ENCODE measurements around the gene SP5.
"Not testable (repeated sequence)": the region's sequence is repeated elsewhere in the genome, so short reads cannot be mapped to it uniquely, and the experiment has no call there.

The SP5 gene

GRCh38 chr2:170717599-170717963 is 2.4 kb downstream of the SP5 start:
- H3K4me3 ChIP-seq (ENCODE audit: low read depth in 1 of 2, low read length in 2 of 2), result no peak overlapping the region
- peaks cover 21 to 26% of the 10 kb centered on the region in 2 donors for H3K27me3 ChIP-seq (ENCODE audit: control insufficient read depth in 1 of 2, insufficient read depth in 2 of 2, low read length in 2 of 2)
- no peak overlapping the region for H3K27ac ChIP-seq (ENCODE audit: low read depth, low read length)
- H3K4me1 ChIP-seq (ENCODE audit: control insufficient read depth in 1 of 2, insufficient read depth in 2 of 2, low read length in 2 of 2), result peaks cover 0 to 11% of the 10 kb centered on the region in 2 donors
- no peaks in the 10 kb centered on the region for H3K9me3 ChIP-seq (ENCODE audit: control insufficient read depth in 1 of 2, low read length in 2 of 2)
- no peak overlapping the region for H3K9ac ChIP-seq (ENCODE audit: low read depth in 1 of 2, low read length in 2 of 2)
- H3K36me3 ChIP-seq (ENCODE audit: control insufficient read depth in 1 of 2, insufficient read depth in 2 of 2, low read length in 2 of 2), result no peaks in the 10 kb centered on the region

DNA sequence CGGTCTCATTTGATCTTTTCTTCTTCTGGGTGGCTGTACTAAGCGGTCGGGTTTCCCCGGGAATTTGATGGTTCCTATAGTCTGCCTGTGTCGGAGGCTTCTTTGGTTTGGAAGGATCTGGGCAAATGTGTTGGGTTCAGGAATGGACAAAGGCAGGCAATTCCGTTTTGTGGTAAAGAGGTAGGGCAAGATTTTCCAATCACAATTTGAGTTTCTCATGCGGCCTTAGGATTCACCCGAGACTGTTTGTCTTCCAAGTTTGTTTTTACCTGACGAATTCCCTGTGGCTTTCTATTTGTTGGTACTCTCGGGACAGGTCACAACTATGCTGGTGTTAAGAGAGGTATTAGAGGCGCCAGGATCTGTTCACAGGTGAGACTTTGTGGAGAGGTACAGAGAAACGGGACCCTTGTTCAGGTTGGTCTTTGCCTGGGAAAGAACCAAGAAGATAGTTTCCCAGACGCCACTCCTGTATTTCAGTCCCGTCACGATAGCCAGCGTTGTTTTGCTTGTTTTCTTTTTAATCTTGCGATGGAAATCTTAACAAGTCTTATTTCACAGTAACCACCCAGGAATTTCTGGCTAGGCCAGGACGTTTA is 3.0 kb downstream of the SP5 start:
- Histone ChIP-seq H3K9me3 (ENCODE audit: control insufficient read depth in 1 of 2, low read length in 2 of 2) (no peaks in the 10 kb centered on the region), H3K4me3 (ENCODE audit: low read depth in 1 of 2, low read length in 2 of 2) (no peak overlapping the region), H3K27ac (ENCODE audit: low read depth, low read length) (no peak overlapping the region), H3K9ac (ENCODE audit: low read depth in 1 of 2, low read length in 2 of 2) (no peak overlapping the region), H3K4me1 (ENCODE audit: control insufficient read depth in 1 of 2, insufficient read depth in 2 of 2, low read length in 2 of 2) (peaks cover 0 to 8% of the 10 kb centered on the region in 2 donors), H3K27me3 (ENCODE audit: control insufficient read depth in 1 of 2, insufficient read depth in 2 of 2, low read length in 2 of 2) (peaks cover 16 to 21% of the 10 kb centered on the region in 2 donors), H3K36me3 (ENCODE audit: control insufficient read depth in 1 of 2, insufficient read depth in 2 of 2, low read length in 2 of 2) (no peaks in the 10 kb centered on the region)

DNA sequence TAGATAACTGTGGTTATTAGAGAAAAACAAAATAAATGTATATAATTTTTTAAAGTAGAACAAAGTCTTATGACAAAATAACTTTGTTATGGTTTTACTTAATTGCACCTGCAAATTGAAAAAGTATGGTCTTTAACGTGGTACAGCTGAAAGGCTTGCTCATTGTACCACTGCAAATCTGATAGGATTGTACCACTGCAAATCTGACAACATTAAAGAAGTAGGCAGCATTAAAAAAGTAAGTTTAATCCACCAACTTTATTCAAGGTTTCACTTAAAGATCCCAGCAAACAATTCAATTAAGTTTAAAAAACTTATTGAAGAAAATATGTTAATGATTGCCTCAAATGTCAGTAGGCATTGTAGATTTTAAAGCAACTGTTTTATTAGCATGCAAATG is 4.7 kb downstream of the SP5 start:
- H3K27me3 ChIP-seq (ENCODE audit: control insufficient read depth in 1 of 2, insufficient read depth in 2 of 2, low read length in 2 of 2), result peaks cover 9 to 15% of the 10 kb centered on the region in 2 donors

DNA sequence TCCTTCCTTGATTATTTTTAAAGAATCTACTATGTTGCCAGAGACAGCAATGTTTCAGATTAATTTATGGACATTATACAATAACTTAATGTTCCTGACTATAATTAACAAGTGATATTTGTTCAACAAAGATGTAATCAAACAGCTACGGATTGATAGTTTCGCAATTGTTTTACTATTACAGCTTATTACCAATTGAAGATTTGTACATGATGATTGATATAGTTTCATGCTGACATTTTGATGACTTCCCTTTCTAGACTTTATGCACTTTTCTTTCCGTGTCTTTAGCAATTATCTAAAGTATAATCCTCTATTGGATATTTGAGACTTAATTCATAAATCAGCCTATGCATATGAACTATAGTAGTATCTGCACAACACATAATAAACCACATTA is 6.5 kb downstream of the SP5 start:
- Histone ChIP-seq H3K27me3 (ENCODE audit: control insufficient read depth in 1 of 2, insufficient read depth in 2 of 2, low read length in 2 of 2) (peaks cover 5 to 15% of the 10 kb centered on the region in 2 donors), H3K4me1 (ENCODE audit: control insufficient read depth in 1 of 2, insufficient read depth in 2 of 2, low read length in 2 of 2) (no peaks in the 10 kb centered on the region), H3K9me3 (ENCODE audit: control insufficient read depth in 1 of 2, low read length in 2 of 2) (no peaks in the 10 kb centered on the region), H3K4me3 (ENCODE audit: low read depth in 1 of 2, low read length in 2 of 2) (no peak overlapping the region), H3K27ac (ENCODE audit: low read depth, low read length) (no peak overlapping the region), H3K9ac (ENCODE audit: low read depth in 1 of 2, low read length in 2 of 2) (no peak overlapping the region), H3K36me3 (ENCODE audit: control insufficient read depth in 1 of 2, insufficient read depth in 2 of 2, low read length in 2 of 2) (no peaks in the 10 kb centered on the region)

More for the DNA sequence above, 4.7 kb downstream of the SP5 start:
- H3K9ac ChIP-seq (ENCODE audit: low read depth in 1 of 2, low read length in 2 of 2), result no peak overlapping the region
- H3K9me3 ChIP-seq (ENCODE audit: control insufficient read depth in 1 of 2, low read length in 2 of 2), result no peaks in the 10 kb centered on the region
- H3K36me3 ChIP-seq (ENCODE audit: control insufficient read depth in 1 of 2, insufficient read depth in 2 of 2, low read length in 2 of 2), result no peaks in the 10 kb centered on the region
- no peak overlapping the region for H3K27ac ChIP-seq (ENCODE audit: low read depth, low read length)
- no peak overlapping the region for H3K4me3 ChIP-seq (ENCODE audit: low read depth in 1 of 2, low read length in 2 of 2)
- H3K4me1 ChIP-seq (ENCODE audit: control insufficient read depth in 1 of 2, insufficient read depth in 2 of 2, low read length in 2 of 2), result peaks cover 0 to 8% of the 10 kb centered on the region in 2 donors

DNA sequence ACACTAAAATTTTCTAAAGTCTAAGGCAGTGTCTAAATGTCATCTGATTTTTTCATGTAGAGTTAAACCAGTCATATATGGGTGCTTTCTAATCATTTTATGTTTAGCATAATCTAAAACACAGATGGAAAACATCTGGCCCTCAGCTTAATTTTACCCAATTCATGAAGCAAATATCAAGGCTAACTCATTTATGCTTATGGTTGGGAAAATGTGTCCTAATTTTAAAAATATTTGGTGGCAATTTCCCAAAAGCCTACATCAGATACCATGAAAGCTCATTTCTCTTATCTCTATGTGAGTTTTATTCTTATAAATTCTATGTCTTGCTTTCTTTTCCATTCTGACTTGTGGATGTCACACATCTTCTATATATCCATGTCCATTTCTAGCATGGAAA is 7.2 kb downstream of the SP5 start:
- no peaks in the 10 kb centered on the region for H3K9me3 ChIP-seq (ENCODE audit: control insufficient read depth in 1 of 2, low read length in 2 of 2)
- H3K4me1 ChIP-seq (ENCODE audit: control insufficient read depth in 1 of 2, insufficient read depth in 2 of 2, low read length in 2 of 2), result no peaks in the 10 kb centered on the region
- H3K9ac ChIP-seq (ENCODE audit: low read depth in 1 of 2, low read length in 2 of 2), result no peak overlapping the region
- no peak overlapping the region for H3K4me3 ChIP-seq (ENCODE audit: low read depth in 1 of 2, low read length in 2 of 2)
- H3K36me3 ChIP-seq (ENCODE audit: control insufficient read depth in 1 of 2, insufficient read depth in 2 of 2, low read length in 2 of 2), result no peaks in the 10 kb centered on the region
- H3K27me3 ChIP-seq (ENCODE audit: control insufficient read depth in 1 of 2, insufficient read depth in 2 of 2, low read length in 2 of 2), result peaks cover 5 to 10% of the 10 kb centered on the region in 2 donors
- no peak overlapping the region for H3K27ac ChIP-seq (ENCODE audit: low read depth, low read length)

DNA sequence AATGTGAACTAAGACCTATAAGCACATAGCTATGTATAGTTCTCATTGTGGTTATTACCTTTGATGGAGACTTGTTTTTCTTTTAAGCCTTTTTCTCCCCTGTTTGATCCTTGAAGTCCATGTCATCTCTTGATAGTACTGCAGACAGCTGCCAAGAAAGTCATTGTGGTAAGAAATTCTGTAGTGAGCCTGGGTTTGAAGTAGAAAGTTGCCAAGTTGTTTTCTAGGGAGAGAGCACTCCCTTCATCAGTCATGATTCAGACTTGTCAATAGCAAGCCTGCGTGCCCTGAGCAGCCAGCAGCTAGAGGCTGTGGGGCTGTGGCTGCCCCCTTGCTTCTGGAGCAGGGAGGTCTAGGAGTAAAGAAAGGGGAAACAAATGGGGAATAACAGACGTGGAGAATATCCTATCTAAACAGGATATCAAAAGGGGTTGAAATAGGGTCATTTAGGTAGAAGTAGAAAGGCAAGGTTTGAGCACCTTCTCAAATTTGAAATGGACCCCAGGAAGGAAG is 8.4 kb downstream of the SP5 start:
- no peaks in the 10 kb centered on the region for H3K9me3 ChIP-seq (ENCODE audit: control insufficient read depth in 1 of 2, low read length in 2 of 2)
- H3K4me3 ChIP-seq (ENCODE audit: low read depth in 1 of 2, low read length in 2 of 2), result no peak overlapping the region
- no peaks in the 10 kb centered on the region for H3K4me1 ChIP-seq (ENCODE audit: control insufficient read depth in 1 of 2, insufficient read depth in 2 of 2, low read length in 2 of 2)
- no peak overlapping the region for H3K9ac ChIP-seq (ENCODE audit: low read depth in 1 of 2, low read length in 2 of 2)
- H3K27me3 ChIP-seq (ENCODE audit: control insufficient read depth in 1 of 2, insufficient read depth in 2 of 2, low read length in 2 of 2), result peaks cover 0 to 1% of the 10 kb centered on the region in 2 donors
- H3K27ac ChIP-seq (ENCODE audit: low read depth, low read length), result no peak overlapping the region
- no peaks in the 10 kb centered on the region for H3K36me3 ChIP-seq (ENCODE audit: control insufficient read depth in 1 of 2, insufficient read depth in 2 of 2, low read length in 2 of 2)

GRCh38 chr2:170733798-170734600 is 18.9 kb downstream of the SP5 start:
- peaks cover 5 to 6% of the 10 kb centered on the region in 2 donors for H3K4me1 ChIP-seq (ENCODE audit: control insufficient read depth in 1 of 2, insufficient read depth in 2 of 2, low read length in 2 of 2)
- no peak overlapping the region for H3K4me3 ChIP-seq (ENCODE audit: low read depth in 1 of 2, low read length in 2 of 2)
- no peak overlapping the region for H3K9ac ChIP-seq (ENCODE audit: low read depth in 1 of 2, low read length in 2 of 2)
- no peak overlapping the region for H3K27ac ChIP-seq (ENCODE audit: low read depth, low read length)
- H3K27me3 ChIP-seq (ENCODE audit: control insufficient read depth in 1 of 2, insufficient read depth in 2 of 2, low read length in 2 of 2), result no peaks in the 10 kb centered on the region
- H3K9me3 ChIP-seq (ENCODE audit: control insufficient read depth in 1 of 2, low read length in 2 of 2), result no peaks in the 10 kb centered on the region
- H3K36me3 ChIP-seq (ENCODE audit: control insufficient read depth in 1 of 2, insufficient read depth in 2 of 2, low read length in 2 of 2), result no peaks in the 10 kb centered on the region

GRCh38 chr2:170734601-170735000 is 19.5 kb downstream of the SP5 start:
- not testable (repeated sequence) for H3K4me3 ChIP-seq (ENCODE audit: low read depth in 1 of 2, low read length in 2 of 2); H3K27me3 ChIP-seq (ENCODE audit: control insufficient read depth in 1 of 2, insufficient read depth in 2 of 2, low read length in 2 of 2); H3K4me1 ChIP-seq (ENCODE audit: control insufficient read depth in 1 of 2, insufficient read depth in 2 of 2, low read length in 2 of 2); H3K9ac ChIP-seq (ENCODE audit: low read depth in 1 of 2, low read length in 2 of 2); H3K27ac ChIP-seq (ENCODE audit: low read depth, low read length); H3K36me3 ChIP-seq (ENCODE audit: control insufficient read depth in 1 of 2, insufficient read depth in 2 of 2, low read length in 2 of 2); H3K9me3 ChIP-seq (ENCODE audit: control insufficient read depth in 1 of 2, low read length in 2 of 2)

DNA sequence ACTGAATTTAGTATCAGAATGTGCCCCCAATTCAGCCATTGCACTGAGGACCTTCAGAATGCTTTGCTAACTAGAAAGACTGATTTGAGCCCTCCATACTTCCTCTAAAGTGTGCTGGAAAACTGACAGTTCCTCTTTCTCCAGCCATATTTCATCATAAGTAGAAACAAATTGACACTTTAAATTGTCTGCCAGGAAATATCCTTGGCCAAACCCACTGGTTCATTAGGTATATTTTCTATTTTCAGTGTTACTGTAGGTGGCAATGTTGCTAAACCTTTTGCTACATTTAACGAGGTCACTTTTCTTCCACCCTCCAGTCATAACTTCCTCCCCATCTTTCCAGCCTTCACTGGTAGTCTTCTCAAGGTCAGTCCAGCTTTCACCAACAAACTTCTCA is 21.5 kb downstream of the SP5 start:
- H3K36me3 ChIP-seq (ENCODE audit: control insufficient read depth in 1 of 2, insufficient read depth in 2 of 2, low read length in 2 of 2), result no peaks in the 10 kb centered on the region

GRCh38 chr2:170737406-170737805 is 22.3 kb downstream of the SP5 start:
- Histone ChIP-seq H3K27me3 (ENCODE audit: control insufficient read depth in 1 of 2, insufficient read depth in 2 of 2, low read length in 2 of 2) (no peaks in the 10 kb centered on the region), H3K4me1 (ENCODE audit: control insufficient read depth in 1 of 2, insufficient read depth in 2 of 2, low read length in 2 of 2) (peaks cover 5 to 6% of the 10 kb centered on the region in 2 donors), H3K36me3 (ENCODE audit: control insufficient read depth in 1 of 2, insufficient read depth in 2 of 2, low read length in 2 of 2) (no peaks in the 10 kb centered on the region), H3K4me3 (ENCODE audit: low read depth in 1 of 2, low read length in 2 of 2) (no peak overlapping the region), H3K27ac (ENCODE audit: low read depth, low read length) (no peak overlapping the region), H3K9me3 (ENCODE audit: control insufficient read depth in 1 of 2, low read length in 2 of 2) (no peaks in the 10 kb centered on the region), H3K9ac (ENCODE audit: low read depth in 1 of 2, low read length in 2 of 2) (no peak overlapping the region)

More for the DNA sequence above, 21.5 kb downstream of the SP5 start:
- Histone ChIP-seq H3K9me3 (ENCODE audit: control insufficient read depth in 1 of 2, low read length in 2 of 2) (no peaks in the 10 kb centered on the region), H3K4me3 (ENCODE audit: low read depth in 1 of 2, low read length in 2 of 2) (no peak overlapping the region), H3K4me1 (ENCODE audit: control insufficient read depth in 1 of 2, insufficient read depth in 2 of 2, low read length in 2 of 2) (peaks cover 5 to 6% of the 10 kb centered on the region in 2 donors), H3K27me3 (ENCODE audit: control insufficient read depth in 1 of 2, insufficient read depth in 2 of 2, low read length in 2 of 2) (no peaks in the 10 kb centered on the region), H3K9ac (ENCODE audit: low read depth in 1 of 2, low read length in 2 of 2) (no peak overlapping the region), H3K27ac (ENCODE audit: low read depth, low read length) (no peak overlapping the region)

Data from duodenal mucosa (tissue), 2 donors.